Activated CD4-positive, alpha-beta T cell treated with anti-CD3 and anti-CD28 coated beads for 48 hours (primary cell): ENCODE data around the gene GET4.

Source experiments
- DNase-seq: peaks from one replicate; pipeline ENCODE4 v3.0.0-alpha.2; 2020

The GET4 gene

DNA sequence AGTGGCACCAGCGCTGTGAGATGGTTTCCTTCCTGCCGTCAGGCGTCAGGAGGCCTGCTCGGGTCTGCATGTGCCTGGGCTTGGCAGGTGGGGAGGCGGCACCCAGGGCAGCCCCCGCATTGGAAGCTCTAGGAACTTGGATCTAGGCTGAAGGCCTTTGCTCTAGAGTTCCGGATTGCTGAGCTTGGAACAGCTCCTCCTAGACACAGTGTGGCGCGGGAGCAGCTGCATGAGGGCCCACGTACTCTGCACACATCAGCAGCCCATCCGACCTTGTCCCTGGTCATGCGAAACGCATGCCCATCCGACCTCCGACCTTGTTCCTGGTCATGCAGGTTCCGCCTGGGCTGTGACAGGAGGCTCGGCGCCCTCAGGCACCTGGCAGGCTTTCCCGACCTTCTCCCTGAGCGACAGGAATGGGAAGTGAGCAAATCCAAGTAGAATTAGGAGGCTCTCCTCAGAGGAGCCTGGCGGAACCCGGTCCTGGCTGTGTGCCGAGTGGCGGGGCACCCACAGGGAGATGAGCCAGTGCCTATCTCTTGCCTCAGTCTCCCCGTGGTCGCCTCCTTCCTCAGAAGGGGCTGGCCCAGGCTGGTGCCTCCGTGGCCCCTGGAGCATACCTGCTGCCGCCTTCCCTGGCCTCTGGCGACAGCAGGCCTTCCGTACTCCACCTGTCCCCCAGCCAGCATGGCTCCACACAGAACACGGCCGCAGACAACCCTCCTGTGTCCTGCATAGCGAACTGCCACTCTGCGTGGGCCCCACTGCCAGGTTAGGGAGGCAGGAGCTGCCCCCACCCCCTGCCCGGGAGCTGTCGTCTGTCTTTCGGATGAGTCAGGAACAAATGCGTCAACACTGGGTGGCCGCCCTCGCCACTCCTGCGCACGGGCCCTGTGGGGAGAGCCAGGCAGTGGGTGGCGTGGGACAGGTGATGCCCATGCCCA lies 12.0 kb downstream of the GET4 start:
- no peak for DNase-seq

DNA sequence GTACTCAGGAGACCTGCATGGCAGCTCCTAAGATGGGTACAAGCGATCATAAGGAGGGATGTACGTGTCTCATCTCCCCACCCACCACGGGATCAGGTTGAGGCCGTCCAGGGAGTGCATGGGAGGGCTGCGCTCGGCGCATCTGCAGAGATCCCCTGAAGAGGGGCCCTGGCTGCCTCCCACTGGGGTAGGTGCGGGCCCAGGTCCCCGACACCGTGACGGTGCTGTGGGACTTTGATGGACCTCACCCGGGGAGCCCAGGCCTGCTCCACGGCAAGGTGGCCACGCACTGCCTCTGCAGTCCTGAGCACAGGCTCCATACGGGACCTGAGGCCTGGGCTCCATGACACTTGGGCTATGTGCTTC lies 12.7 kb downstream of the GET4 start:
- DNase-seq: no peak

DNA sequence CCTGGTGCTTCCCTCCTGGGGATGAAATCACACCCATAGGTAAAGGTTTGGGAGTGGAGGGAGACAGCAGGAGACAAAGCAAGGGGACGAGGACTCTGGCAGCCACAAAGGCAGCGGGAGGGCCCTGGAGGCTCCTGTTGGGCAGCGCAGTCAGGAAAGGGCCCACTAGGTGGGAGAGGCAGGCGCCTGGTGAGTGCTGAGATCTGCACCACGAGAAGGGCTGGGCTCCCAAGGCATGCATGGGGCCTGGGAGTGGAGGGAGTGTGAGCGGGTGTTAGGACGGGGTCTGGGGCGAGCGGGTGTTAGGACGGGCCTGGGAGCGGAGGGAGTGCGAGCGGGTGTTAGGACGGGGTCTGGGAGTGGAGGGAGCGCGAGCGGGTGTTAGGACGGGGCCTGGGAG lies 13.0 kb downstream of the GET4 start:
- DNase-seq: no peak

DNA sequence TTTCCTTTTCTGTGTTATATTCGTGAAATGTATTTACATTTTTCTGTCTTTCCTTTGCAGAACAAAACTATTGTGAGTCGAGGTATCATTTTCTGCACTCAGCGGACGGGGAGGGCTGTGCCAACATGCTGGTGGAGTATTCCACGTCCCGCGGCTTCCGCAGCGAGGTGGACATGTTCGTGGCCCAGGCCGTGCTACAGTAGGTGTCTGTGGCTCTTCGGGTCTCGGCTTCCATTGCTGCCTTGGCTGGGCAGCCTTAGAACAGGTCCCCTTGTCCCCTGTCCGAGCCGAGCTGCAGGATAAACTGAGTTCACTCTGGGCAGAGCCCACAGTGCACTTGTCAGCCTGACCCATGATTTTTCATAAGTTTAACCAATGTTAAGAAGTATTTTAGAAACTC lies 14.5 kb downstream of the GET4 start:
- DNase-seq: no peak

DNA sequence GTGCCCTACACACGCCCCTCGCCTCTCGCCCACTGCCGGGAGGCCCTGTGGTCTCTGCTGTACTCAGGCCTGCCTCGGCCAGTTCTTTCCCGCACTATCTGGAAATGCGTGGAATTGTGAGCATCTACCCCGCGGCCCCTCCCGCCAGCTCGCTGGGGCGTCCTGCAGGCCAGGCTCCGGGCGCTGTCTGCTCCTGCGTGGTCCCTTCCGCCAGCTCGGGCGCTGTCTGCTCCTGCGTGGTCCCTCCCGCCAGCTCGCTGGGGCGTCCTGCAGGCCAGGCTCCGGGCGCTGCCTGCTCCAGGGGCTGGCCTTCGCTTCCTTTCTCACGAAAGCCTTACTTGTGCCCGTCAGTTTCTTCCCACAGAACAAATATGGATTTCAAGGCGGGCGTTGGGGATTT lies 14.9 kb downstream of the GET4 start:
- no peak for DNase-seq

DNA sequence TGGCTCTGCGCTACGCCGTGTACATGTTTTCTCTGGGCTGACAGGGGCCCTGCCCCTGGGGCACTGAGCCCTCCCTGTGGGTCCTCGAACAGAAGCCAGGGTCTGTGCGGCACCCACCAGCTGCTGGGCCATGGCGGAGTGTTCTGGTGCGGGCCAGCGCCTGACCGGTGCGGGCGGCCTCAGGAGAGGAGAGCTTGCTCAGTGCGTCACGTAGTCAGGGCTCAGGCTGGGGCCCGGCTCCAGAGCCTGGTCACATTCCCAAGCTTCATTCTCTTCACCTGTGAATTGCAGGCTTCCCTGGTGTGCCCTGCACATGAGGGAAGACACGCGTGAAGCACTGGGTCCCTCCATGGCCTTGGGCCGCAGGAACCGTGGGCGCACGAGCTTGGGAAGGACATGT lies 15.5 kb downstream of the GET4 start:
- DNase-seq: no peak

DNA sequence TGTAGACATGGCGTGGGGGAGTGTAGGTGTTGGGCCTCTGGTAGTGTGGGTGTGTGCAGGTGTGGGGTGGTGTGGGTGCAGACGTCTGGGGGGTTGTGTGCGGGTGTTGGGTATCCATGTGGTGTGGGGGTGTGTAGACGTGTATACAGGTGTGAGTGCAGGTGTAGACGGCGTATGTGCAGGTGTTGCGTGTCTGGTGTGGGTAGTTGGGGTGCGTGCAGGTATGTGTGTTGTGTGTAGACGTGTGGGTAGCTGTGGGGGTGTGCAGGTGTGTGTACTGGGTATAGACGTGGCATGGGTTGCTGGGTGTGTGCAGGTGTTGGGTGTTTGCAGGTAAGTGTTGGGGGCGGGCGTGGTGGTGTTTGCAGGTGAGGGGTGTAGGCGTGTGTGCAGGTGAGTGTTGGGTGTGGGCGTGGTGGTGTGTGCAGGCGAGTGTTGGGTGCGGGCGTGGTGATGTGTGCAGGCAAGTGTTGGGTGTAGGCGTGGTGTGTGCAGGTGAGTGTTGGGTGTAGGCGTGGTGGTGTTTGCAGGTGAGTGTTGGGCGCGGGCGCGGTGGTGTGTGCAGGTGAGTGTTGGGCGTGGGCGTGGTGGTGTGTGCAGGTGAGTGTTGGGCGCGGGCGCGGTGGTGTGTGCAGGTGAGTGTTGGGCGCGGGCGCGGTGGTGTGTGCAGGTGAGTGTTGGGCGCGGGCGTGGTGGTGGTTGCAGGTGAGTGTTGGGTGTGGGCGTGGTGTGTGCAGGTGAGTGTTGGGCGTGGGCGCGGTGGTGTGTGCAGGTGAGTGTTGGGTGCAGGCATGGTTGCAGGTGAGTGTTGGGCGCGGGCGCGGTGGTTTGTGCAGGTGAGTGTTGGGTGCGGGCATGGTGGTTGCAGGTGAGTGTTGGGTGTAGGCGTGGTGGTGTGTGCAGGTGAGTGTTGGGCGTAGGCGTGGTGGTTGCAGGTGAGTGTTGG lies 16.6 kb downstream of the GET4 start:
- no peak for DNase-seq

DNA sequence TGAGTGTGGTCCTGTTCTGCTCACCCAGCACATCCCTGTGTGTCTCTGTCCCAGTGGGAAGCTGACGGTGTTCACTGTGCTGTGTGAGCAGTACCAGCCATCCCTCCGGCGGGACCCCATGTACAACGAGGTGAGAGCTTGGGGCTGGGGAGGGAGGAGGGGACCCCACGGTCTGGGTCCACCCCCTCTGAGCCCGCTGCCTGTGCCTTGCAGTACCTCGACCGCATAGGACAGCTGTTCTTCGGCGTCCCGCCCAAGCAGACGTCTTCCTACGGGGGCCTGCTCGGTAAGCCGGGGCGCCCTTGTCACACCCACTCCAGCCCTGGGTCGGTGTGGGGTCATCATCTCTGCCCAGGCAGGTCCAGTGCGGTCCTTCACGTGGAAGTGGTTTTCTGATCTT lies 17.3 kb downstream of the GET4 start:
- DNase-seq: no peak

DNA sequence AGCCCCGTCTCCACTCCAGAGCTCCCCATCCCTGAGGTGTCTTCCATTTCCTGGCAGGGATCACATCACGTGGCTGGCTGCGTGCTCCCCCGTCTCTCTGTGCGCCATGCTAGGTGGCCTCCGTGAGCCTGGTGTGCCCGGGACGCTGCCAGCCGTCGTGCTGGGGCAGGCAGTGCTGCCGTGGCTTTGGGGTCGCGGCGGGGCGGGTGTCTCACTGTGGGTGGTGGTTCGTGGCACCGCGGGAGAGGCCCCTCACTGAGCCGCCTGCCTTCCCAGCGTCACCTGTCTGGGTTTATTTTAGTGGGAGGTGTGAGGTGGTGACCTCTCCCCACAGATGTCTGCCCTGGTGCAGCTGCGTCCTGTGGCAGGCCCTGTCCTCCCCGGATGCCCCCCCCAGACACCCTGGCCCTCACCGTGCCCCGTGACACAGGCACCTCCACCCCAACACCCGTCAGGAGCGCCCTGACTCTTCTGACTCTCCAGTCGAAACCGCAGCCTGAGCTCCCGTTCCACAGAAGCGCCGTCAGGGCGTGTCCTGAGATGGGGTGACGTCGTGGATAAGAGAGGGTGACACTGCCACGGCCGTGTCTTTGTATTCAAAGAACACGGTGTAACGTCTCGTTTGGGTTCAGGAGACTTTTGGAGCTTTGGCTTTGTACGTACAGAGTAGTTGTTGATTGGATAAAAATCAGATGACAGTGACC lies 18.0 kb downstream of the GET4 start:
- DNase-seq: no peak

DNA sequence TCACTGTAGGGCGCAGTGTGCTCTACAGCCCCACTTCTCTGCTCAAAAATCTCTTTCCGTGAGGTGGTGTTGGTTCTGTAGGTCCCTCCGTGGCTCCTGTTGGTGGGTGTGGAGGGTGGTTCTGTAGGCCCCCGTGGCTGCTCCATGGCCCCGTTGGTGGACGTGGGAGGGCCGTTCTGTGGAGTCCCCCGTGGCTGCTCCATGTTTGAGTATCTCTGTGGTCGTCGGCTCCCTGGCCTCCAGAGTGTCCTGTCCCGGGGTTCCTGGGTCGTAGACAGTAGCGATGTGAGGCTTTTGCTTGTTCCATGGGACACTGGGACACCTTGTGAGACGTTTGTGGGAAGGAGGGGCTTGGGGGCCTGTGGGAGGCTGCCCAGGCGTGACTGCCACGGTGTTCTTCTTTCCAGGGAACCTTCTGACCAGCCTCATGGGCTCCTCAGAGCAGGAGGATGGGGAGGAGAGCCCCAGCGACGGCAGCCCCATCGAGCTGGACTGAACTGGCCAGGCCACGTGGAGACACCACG lies 18.6 kb downstream of the GET4 start:
- no peak for DNase-seq

DNA sequence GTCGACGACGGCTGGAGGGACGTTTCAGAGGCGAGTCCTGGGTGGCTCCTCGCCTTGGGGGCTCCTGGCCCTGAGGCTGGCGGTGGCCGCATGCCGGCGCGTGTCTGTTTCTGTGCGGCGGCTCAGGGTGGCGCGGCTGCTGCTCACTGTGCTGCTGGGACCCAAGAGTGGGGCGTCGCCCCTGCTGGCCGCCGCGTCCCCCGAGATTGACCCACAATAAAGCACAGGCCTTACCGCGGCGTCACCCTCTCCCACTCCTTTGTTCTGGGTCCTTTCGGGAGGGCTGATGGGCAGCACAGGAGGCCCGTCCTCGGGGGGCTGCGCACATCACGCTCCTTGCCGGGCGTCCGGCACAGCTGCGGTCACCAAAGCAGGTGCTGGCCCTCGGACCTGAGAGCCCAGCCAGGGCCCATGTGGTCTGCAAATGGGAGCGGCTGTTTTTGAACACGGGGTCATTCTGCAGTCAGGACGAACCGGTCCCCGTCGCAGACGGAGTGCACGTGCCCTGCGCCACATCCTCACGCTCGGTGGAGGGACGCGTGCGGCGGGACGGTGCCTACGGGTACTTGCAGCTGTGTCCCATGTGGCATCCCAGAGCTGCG lies 19.2 kb downstream of the GET4 start:
- no peak for DNase-seq

DNA sequence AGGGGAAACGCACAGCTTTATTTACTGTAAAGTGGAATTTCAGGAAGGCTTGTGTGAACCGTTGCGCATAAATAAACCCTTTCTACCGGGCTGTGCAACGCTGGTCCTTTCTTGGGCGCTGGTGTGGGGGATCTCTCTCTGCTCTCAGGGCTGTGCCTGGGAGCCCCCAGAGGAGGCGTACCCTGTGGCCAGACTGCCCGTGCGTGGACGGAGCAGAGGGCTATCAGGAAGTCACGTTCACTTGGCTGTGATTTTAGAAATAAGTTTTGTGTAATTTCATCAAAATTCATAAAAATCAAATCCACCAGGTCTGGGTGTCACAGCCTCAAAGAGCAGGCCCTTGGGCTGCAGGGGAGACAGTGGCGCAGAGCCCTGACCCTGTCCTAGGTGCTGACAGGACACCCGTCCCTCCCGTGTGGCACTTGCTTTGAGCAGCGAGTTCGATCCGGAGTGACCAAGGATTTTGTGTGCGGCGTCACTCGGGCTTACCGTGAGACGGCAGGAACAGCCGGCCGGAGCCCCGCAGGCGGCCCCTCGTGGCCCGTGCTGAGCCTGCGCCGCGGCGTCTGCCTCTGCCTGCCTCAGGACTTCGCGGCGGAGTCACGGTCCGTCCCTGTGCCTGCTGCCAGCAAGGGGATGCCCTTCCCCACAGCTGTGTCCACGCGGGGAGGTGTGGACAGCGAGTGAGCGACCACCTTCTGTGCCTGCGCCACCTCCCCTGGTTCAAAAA lies 20.2 kb downstream of the GET4 start:
- DNase-seq: no peak

DNA sequence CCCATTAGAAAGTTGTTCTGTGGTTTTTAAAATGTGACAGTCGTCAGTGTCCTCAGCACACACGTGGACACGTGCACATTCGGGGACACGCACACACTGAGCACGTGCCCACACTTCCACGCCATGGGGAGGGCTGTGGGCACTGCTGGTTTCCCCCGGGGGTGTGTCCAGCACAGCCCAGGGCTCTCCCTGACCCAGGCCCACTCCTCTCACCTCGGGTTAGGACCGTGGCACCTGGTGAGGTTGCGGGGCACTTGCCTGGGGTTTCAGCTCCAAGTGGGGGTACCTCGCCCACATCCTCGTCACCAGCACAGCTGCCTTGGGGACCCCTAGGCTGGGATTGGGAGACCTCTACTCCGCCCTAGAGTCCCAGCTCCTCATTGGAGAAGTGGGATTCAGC lies 20.7 kb downstream of the GET4 start:
- no peak for DNase-seq

DNA sequence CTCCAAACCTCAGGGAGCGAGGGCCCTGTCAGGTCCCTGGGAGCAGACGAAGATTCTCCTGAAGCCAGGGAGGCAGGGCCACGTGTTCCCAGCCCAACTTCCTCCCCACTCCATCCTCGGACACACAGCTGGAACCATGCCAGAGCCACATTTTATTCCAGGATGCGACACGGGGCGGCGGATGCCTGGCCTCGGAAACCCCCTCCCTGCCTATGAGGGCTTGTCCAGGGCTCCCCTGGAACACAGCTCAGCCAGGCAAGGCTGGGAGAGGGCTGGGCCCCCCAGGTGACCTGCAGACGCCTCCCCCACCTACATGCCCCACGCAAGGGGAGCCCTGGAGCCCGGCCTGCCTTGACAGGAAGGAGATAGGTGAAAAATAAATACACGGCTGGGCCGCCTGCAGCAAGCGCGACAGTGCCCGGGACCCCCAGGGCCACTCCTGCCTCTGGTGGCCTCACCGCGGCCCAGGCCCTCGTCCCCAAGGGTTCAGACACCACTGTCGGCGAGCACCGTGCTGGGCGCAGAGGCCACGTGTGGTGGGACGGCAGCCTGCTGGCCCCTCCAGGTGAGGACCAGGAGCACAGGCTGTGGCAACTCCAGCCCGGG lies 21.5 kb downstream of the GET4 start:
- no peak for DNase-seq

DNA sequence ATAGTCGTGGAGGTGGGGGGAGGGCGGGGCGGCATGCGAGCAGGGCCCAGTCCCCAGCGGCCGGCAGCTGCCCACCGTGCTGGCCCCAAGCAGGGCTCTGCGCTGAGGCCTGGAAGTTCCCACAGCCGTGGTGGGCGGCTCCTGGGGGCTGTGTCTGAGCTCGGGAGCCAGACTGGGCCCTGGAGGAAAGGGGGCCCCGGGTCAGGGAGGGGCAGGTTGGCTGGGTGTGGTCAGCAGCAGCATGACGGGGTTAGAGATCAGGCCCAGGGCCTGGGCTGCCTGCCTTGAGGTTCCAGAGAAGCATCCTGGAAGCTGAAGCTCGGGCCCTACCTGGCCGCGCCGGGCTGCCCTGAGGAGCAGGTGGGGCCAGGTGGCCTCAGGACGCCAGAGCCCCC lies 22.1 kb downstream of the GET4 start:
- DNase-seq: no peak

DNA sequence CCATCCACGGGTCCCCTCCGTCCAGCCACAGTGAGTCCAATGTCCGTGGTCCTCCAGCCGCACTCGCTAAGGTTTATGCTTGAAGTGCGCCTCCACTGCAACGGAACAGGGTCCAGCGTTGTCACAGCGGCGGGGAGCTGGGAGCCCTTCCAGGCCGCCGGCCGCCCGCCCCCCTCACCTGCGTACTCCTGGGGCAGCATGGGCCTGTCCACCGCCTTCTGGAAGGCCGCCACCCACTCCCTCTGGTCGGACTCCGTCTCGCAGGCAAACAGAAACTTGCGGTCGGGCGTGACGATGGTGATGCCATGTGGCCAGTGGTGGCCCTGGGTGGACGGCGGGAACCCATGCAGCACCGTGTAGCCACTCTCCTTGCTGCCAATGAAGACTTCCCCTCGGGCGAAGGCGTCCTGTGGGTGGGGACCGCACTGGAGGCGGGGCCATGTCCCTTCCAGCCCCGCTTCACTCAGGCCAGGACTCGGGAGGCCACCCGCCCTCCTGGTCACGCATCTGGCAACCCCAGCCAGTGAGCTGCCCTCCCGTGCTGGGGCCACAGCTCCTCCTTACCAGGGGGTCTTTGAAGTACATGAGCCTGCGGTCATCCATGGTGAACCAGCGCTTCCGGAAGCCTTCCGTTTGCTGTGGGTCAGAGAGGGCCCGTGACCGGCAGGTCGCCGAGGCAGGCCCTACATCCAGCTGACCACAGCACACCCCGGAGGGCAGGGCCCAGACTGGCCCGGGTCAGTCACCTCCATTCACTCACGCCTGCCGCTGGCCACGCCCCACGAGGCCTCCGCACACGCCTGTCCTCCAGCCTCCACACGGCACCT lies 22.7 kb downstream of the GET4 start:
- DNase-seq: no peak

DNA sequence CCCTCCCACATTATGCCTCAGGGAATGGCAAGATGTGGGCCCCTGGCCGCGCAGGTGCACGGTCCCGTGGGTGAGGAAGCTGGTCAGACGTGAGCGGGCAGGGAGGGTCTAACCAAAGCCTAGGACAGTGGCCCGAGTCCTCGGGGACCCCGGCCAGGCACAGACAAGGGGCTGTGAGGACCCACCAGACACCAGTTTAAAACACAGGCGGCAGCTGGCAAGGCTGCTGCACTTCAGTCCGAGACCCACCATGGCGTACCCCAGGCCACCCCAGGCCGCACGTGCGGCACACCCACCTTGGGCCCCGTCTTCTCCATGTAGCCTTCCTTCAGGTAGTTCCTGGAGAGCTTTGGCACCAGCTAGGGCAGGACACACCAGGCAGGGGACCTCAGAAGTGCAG lies 23.5 kb downstream of the GET4 start:
- DNase-seq: no peak

DNA sequence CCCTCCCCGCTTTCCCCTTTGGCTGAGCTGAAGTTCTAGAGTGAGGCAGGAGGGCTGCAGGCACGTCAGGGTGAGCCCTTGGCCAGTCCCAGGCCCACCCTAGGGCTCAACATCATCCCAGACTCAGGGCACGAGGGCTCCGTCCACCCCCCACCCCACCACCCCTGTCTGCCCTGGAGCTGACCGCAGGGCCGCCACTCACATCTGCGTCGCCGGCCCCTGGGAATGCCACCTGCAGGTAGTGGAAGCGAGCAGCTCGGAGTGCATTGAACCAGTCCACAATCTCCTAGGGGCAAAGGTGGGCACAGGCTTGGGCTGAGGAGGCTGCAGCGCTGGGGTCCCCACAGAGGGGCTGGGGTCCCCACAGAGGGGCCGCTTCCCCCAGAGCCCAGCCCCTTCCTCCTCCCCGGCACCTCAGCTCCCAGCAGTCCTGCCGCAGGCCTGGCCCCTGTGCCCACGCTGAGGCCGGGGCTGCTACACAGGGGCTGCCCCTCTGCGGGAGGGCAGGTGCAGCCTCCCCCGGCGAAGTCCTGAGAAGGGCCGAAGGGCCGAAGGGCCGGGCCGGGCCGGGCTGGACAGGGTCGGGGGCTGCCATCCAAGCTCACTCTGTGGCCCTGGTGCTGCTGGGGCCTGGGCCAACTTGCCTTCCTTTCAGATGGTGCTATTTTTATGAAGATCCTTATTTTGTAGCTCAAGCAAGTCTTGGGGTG lies 24.1 kb downstream of the GET4 start:
- DNase-seq: no peak

DNA sequence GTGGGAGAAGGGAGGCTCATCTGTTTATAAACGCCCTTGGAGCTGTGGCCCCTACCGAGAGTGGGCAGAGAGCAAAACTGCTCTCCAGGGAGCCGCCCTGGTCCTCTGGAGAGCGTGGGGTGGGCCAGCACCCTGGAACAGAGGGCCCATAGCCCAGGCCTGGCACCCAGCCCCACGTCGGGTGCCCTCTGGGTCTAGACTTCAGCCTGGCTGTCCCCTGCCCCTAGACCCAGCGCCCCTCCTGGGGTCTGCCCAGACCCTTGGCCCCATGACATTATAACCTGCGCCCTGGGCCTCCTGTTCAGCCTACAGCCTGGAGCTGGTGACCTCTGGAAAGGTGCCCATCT lies 24.7 kb downstream of the GET4 start:
- DNase-seq: no peak
